Measurements from ENCODE around the gene LINC00632. TPM values are rescaled to one million over a fixed set of nuclear protein-coding genes. Genes with fewer than 3 reads are reported as not detected.
"Not testable (repeated sequence)": the region's sequence is repeated elsewhere in the genome, so short reads cannot be mapped to it uniquely, and the experiment has no call there.

Gene LINC00632
- total RNA-seq (1 to 10 TPM in 4 of 5 experiments, under 1 TPM in 1; 0.34 to 9.9 (median 2.1) TPM), polyA plus RNA-seq (under 1 TPM in 1 of 2 donors, not detected in 1; 0.28 TPM), total RNA-seq (not detected)

DNA sequence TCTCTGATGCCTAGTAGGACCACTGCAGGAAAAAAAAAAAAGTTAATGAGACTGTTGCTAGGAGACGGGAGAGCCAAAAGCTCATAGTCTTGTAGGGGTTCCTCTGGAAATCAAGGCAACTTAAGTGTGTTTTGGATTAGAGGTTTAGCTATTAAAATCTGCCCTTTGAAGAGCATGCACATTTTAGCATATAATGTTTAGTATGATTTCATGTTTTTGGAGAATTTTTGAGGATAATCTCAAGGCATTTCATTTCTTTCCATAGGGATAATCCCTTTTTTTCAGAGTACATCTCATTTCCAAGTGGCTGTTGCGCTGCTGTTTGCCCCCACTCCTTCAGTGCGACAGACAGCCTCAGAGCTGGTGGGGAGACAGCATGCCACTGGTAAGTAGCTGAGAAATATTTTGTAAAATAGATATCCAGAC is at the start of gene LINC00632:
Gene LINC00632 (plus strand): TSS at position 339 of the 426 bp plus-strand sequence.
- Mint-ChIP-seq H3K36me3 (no peaks in the 10 kb centered on the region), H3K4me3 (no peak within 1 kb of the TSS), H3K4me1 (no peaks in the 10 kb centered on the region), H3K9me3 (peaks cover 0 to 3% (median 0%) of the 10 kb centered on the region in 11 donors), H3K27ac (no peak within 1 kb of the TSS), H3K27me3 (peaks cover 0 to 9% (median 2%) of the 10 kb centered on the region in 5 donors)
- no peaks in the 10 kb centered on the region for H3K4me1 ChIP-seq (ENCODE audit: control insufficient read depth in 2 of 2, insufficient read depth in 2 of 2, low read length in 2 of 2)
- DNase-seq (no peak), ATAC-seq (no peak)
- H3K4me3 ChIP-seq (ENCODE audit: low read length): no peak within 1 kb of the TSS
- ChIA-PET POLR2A (no interaction called here), CTCF (no interaction called here)
- no peaks in the 10 kb centered on the region for H3K36me3 ChIP-seq (ENCODE audit: control insufficient read depth in 2 of 3, insufficient read depth in 3 of 3, low read length in 3 of 3)
- H3K9me3 ChIP-seq (ENCODE audit: control insufficient read depth in 2 of 3, low read length in 3 of 3): no peaks in the 10 kb centered on the region
- H3K27me3 ChIP-seq (ENCODE audit: control insufficient read depth in 2 of 2, insufficient read depth in 2 of 2, low read length in 2 of 2): no peaks in the 10 kb centered on the region
- no peak within 1 kb of the TSS for H3K27ac ChIP-seq (ENCODE audit: low read depth, low read length)
- intact Hi-C loops (cut with micrococcal nuclease): no loop called here

DNA sequence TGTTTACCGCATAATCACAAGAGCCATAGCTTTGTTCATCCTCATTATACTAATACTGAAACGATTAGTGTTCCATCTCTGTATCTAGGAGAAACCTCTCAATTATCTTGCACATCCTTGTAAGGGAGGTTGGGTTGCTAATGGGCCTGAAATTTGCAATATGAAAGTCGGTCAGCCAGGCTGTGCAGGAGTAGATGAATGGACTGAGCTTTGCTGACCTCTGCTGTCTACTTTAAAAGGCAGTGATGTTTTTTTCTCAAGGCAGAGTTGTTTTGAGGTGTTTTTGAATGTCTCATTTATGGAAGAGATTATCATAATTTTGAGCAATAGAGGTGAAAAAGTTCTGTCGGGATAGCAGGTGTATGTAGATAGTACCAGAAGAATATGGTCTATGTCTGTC is 47.9 kb upstream of the LINC00632 start:
- Mint-ChIP-seq H3K4me1 (no peaks in the 10 kb centered on the region), H3K4me3 (no peak overlapping the region), H3K27ac (no peak overlapping the region), H3K27me3 (no peaks in the 10 kb centered on the region), H3K36me3 (no peaks in the 10 kb centered on the region), H3K9me3 (peaks cover 0 to 1% (median 0%) of the 10 kb centered on the region in 11 donors)
- ATAC-seq (no peak), DNase-seq (no peak)
- ChIA-PET POLR2A (no interaction called here), CTCF (no interaction called here)
- H3K4me3 ChIP-seq (ENCODE audit: low read length): no peak overlapping the region
- no peaks in the 10 kb centered on the region for H3K27me3 ChIP-seq (ENCODE audit: control insufficient read depth in 2 of 2, insufficient read depth in 2 of 2, low read length in 2 of 2)
- H3K36me3 ChIP-seq (ENCODE audit: control insufficient read depth in 2 of 3, insufficient read depth in 3 of 3, low read length in 3 of 3): no peaks in the 10 kb centered on the region
- no peaks in the 10 kb centered on the region for H3K9me3 ChIP-seq (ENCODE audit: control insufficient read depth in 2 of 3, low read length in 3 of 3)
- intact Hi-C loops (cut with micrococcal nuclease): no loop called here
- no peak overlapping the region for H3K27ac ChIP-seq (ENCODE audit: low read depth, low read length)
- H3K4me1 ChIP-seq (ENCODE audit: control insufficient read depth in 2 of 2, insufficient read depth in 2 of 2, low read length in 2 of 2): no peaks in the 10 kb centered on the region

DNA sequence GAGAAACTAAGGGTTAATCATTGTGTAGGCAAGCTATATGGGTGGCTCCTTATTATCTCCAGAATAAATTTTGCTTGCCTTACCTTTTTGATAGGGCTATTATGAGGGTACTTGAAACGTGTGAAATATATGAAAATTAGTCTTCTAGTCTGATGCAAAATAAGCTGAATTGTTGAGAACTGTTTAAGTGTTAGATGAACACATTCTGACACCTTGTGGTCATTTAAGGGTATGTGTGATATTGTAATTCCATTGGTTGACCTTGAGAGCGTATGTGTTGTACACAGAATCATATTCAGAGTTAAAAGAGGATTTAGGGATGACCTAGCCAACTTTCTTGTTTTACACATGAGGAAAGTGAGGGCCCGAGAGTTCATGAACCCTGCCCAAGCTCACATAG is 44.6 kb upstream of the LINC00632 start:
- Histone ChIP-seq H3K4me3 (ENCODE audit: low read length) (no peak overlapping the region), H3K27me3 (ENCODE audit: control insufficient read depth in 2 of 2, insufficient read depth in 2 of 2, low read length in 2 of 2) (no peaks in the 10 kb centered on the region), H3K4me1 (ENCODE audit: control insufficient read depth in 2 of 2, insufficient read depth in 2 of 2, low read length in 2 of 2) (no peaks in the 10 kb centered on the region), H3K9me3 (ENCODE audit: control insufficient read depth in 2 of 3, low read length in 3 of 3) (no peaks in the 10 kb centered on the region), H3K27ac (ENCODE audit: low read depth, low read length) (no peak overlapping the region), H3K36me3 (ENCODE audit: control insufficient read depth in 2 of 3, insufficient read depth in 3 of 3, low read length in 3 of 3) (no peaks in the 10 kb centered on the region)
- Mint-ChIP-seq H3K4me3 (no peak overlapping the region), H3K27me3 (no peaks in the 10 kb centered on the region), H3K36me3 (no peaks in the 10 kb centered on the region), H3K9me3 (no peaks in the 10 kb centered on the region), H3K27ac (no peak overlapping the region), H3K4me1 (no peaks in the 10 kb centered on the region)
- intact Hi-C loops (cut with micrococcal nuclease): no loop called here
- CTCF ChIA-PET: no interaction called here
- ATAC-seq: no peak
- POLR2A ChIA-PET: no interaction called here
- no peak for DNase-seq

DNA sequence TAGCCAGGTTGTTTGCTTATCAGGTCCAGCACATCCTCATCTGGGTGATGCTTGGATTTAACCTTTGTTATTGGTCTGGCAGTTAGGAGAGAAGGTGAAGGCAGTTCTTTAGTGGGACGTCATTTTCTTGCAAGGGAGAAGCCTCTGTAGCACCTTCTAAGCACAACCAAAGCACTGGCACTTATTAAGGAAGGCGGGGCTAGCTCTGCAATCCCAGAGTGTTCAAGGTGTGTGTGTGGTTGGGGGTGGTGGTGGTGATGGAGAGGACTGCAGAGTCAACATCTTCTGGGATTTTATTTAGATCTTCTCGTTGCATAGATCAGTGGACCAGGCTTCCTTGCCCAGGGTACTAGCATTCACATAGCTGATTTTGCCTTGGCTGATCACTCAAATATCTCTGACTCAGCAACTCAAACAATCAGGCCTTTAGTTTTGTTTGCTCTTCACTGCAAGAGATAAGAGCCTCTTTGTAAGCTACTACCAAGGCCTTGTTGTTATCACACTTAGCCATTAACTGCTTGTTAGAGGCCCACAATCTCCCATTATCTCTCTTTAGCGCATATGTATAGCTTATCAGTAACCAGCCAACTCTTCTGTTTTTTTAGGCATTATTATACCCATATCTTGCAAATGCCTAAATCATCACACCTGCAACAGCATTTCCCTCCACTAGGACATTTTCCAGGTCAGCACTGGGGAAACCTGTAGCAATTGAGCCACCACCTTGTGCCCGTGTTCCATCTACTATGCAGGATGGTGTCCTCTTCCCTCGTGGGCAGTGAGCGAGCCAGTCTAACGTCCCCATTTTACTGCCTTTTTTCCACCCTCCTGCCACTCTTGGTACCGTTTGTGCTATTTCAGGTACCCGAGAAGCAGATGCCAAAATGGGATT is 36.5 kb upstream of the LINC00632 start:
- Mint-ChIP-seq H3K27me3 (no peaks in the 10 kb centered on the region), H3K27ac (no peak overlapping the region), H3K4me3 (no peak overlapping the region), H3K36me3 (no peaks in the 10 kb centered on the region), H3K4me1 (no peaks in the 10 kb centered on the region), H3K9me3 (no peaks in the 10 kb centered on the region)
- intact Hi-C loops (cut with micrococcal nuclease): no loop called here
- no peaks in the 10 kb centered on the region for H3K27me3 ChIP-seq (ENCODE audit: control insufficient read depth in 2 of 2, insufficient read depth in 2 of 2, low read length in 2 of 2)
- H3K4me1 ChIP-seq (ENCODE audit: control insufficient read depth in 2 of 2, insufficient read depth in 2 of 2, low read length in 2 of 2): no peaks in the 10 kb centered on the region
- CTCF ChIA-PET: no interaction called here
- no peak for ATAC-seq
- H3K4me3 ChIP-seq (ENCODE audit: low read length): no peak overlapping the region
- no peaks in the 10 kb centered on the region for H3K36me3 ChIP-seq (ENCODE audit: control insufficient read depth in 2 of 3, insufficient read depth in 3 of 3, low read length in 3 of 3)
- H3K27ac ChIP-seq (ENCODE audit: low read depth, low read length): no peak overlapping the region
- H3K9me3 ChIP-seq (ENCODE audit: control insufficient read depth in 2 of 3, low read length in 3 of 3): no peaks in the 10 kb centered on the region
- no peak for DNase-seq
- POLR2A ChIA-PET: no interaction called here

DNA sequence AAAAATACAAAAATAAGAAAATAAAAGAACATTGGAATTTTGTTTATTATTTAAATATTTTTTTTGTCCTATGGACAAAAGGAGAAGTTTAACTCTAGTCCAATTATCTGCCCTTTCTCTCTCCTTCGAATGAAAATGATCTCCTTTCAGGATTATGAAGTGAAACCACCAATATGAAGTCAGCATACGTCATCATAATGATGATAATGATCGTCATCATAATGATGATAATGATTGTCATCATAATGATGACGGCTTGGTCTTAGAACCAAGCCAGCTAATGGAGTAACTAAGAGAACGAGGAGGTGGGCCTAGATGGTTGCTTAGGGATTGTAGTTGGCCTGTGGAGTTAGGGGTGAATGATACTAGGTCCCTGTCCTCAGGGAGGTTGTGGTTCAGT is 21.9 kb upstream of the LINC00632 start:
- intact Hi-C loops (cut with micrococcal nuclease): no loop called here
- no peak overlapping the region for H3K4me3 ChIP-seq (ENCODE audit: low read length)
- no peaks in the 10 kb centered on the region for H3K9me3 ChIP-seq (ENCODE audit: control insufficient read depth in 2 of 3, low read length in 3 of 3)
- CTCF ChIA-PET: no interaction called here
- no peaks in the 10 kb centered on the region for H3K36me3 ChIP-seq (ENCODE audit: control insufficient read depth in 2 of 3, insufficient read depth in 3 of 3, low read length in 3 of 3)
- Mint-ChIP-seq H3K4me3 (no peak overlapping the region), H3K9me3 (peaks cover 0 to 6% (median 0%) of the 10 kb centered on the region in 11 donors), H3K4me1 (no peaks in the 10 kb centered on the region), H3K27me3 (no peaks in the 10 kb centered on the region), H3K36me3 (no peaks in the 10 kb centered on the region), H3K27ac (no peak overlapping the region)
- no peak overlapping the region for H3K27ac ChIP-seq (ENCODE audit: low read depth, low read length)
- no peaks in the 10 kb centered on the region for H3K4me1 ChIP-seq (ENCODE audit: control insufficient read depth in 2 of 2, insufficient read depth in 2 of 2, low read length in 2 of 2)
- no peaks in the 10 kb centered on the region for H3K27me3 ChIP-seq (ENCODE audit: control insufficient read depth in 2 of 2, insufficient read depth in 2 of 2, low read length in 2 of 2)
- DNase-seq (no peak), ATAC-seq (no peak)
- POLR2A ChIA-PET: no interaction called here

DNA sequence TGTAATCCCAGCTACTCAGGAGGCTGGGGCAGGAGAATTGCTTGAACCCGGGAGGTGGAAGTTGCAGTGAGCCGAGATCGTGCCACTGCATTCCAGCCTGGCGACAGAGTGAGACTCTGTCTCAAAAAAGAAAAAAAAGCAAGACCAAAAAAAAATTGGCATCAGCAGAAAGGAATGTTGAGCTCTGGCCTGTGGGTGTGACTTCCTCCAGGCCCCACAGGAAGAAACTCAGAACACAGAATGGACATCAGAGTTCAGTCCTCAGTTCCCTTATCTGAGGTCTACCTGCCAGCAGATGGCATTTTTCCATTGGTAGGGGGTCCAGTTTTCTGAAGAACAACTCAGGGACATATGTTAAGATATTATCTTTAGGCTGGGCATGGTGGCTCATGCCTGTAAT is 18.0 kb upstream of the LINC00632 start:
- H3K27ac ChIP-seq (ENCODE audit: low read depth, low read length); DNase-seq; H3K4me1 ChIP-seq (ENCODE audit: control insufficient read depth in 2 of 2, insufficient read depth in 2 of 2, low read length in 2 of 2); H3K27me3 Mint-ChIP-seq; H3K4me3 Mint-ChIP-seq; ATAC-seq; POLR2A ChIA-PET; H3K36me3 ChIP-seq (ENCODE audit: control insufficient read depth in 2 of 3, insufficient read depth in 3 of 3, low read length in 3 of 3); H3K9me3 Mint-ChIP-seq; H3K27me3 ChIP-seq (ENCODE audit: control insufficient read depth in 2 of 2, insufficient read depth in 2 of 2, low read length in 2 of 2); CTCF ChIA-PET; H3K4me1 Mint-ChIP-seq; H3K36me3 Mint-ChIP-seq; H3K4me3 ChIP-seq (ENCODE audit: low read length); H3K27ac Mint-ChIP-seq; H3K9me3 ChIP-seq (ENCODE audit: control insufficient read depth in 2 of 3, low read length in 3 of 3); intact Hi-C loops (cut with micrococcal nuclease): not testable (repeated sequence)

DNA sequence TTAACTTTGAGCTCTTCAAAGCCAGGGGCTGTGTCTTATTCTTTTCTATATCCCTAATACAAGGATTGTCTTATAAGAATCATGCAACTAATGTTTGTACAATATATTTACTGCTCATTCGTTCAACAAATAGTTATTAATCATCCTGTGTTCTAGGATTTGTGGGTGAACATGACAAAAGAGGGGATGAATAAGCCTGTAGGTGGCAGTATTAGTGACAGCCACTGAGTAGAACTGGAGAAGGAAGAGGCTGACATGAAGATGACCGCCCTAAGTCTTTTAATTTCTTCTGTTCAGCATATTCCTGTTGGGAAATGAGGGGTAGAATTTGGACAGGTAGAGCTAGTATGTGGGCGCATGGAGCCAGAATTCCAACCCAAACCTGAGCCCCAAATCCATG is 11.9 kb upstream of the LINC00632 start:
- no peak for ATAC-seq
- H3K4me1 ChIP-seq (ENCODE audit: control insufficient read depth in 2 of 2, insufficient read depth in 2 of 2, low read length in 2 of 2): no peaks in the 10 kb centered on the region
- no peaks in the 10 kb centered on the region for H3K36me3 ChIP-seq (ENCODE audit: control insufficient read depth in 2 of 3, insufficient read depth in 3 of 3, low read length in 3 of 3)
- no peak overlapping the region for H3K27ac Mint-ChIP-seq
- no peaks in the 10 kb centered on the region for H3K27me3 Mint-ChIP-seq
- H3K9me3 Mint-ChIP-seq: peaks cover 0 to 2% (median 0%) of the 10 kb centered on the region in 11 donors
- no peaks in the 10 kb centered on the region for H3K27me3 ChIP-seq (ENCODE audit: control insufficient read depth in 2 of 2, insufficient read depth in 2 of 2, low read length in 2 of 2)
- no peaks in the 10 kb centered on the region for H3K4me1 Mint-ChIP-seq
- no peak overlapping the region for H3K4me3 Mint-ChIP-seq
- H3K4me3 ChIP-seq (ENCODE audit: low read length): no peak overlapping the region
- H3K9me3 ChIP-seq (ENCODE audit: control insufficient read depth in 2 of 3, low read length in 3 of 3): no peaks in the 10 kb centered on the region
- intact Hi-C loops (cut with micrococcal nuclease): loop anchor here in 1 of 2 donors (2.0 kb wide), 1 partner anchor 35 kb away; no protein-coding TSS in a partner anchor
- DNase-seq: no peak
- no peak overlapping the region for H3K27ac ChIP-seq (ENCODE audit: low read depth, low read length)
- CTCF ChIA-PET: no interaction called here
- H3K36me3 Mint-ChIP-seq: no peaks in the 10 kb centered on the region
- POLR2A ChIA-PET: no interaction called here
